Kasumi-1 (cell line): ENCODE data around the gene HIVEP3.

Experiments
- DNase-seq, 2 experiments: peaks; one replicate each; lab custom pipeline; 2025; lab: John Stamatoyannopoulos, UW

HIVEP3 gene

DNA sequence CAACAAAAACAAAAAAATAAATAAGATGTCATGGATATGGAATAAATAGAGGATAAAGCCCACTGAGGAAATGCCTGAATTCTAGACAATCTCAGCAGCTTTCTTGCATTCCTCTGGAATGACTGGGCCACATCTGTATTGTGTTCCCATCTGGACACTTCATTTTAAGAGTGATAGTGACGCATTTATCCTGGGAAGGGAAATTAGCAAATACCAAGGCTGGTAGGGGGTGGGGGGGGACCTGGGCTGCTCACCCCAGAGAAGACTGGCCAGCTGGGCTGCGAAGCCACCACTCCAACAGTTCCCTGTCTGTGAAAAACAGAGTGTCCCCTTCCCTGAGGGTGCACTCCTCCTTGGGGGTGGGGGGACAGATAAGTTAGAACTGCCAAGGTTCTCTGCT, 106.3 kb downstream of the HIVEP3 start:
- DNase-seq = no peak

DNA sequence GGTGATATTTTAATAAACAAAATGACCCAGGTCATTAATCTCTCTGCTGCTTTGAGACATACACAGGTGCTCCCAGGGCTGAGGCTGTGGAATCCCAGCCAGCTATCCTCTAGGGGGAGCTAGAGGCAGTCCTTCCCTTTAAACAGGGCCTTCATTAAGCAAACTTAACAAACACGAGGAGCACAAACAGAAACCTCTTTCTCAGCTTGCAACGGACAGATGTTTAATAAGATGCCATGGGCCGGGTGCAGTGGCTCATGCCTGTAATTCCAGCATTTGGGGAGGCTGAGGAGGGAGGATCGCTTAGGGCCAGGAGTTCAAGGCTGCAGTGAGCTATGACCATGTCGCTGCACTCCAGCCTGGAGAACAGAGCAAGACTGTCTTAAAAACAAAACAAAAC, 106.7 kb downstream of the HIVEP3 start:
- DNase-seq = peak; percentile 62 to 78

GRCh38 chr1:41811051-41811795, 107.5 kb downstream of the HIVEP3 start:
- peak; percentile 43 to 72 for DNase-seq

DNA sequence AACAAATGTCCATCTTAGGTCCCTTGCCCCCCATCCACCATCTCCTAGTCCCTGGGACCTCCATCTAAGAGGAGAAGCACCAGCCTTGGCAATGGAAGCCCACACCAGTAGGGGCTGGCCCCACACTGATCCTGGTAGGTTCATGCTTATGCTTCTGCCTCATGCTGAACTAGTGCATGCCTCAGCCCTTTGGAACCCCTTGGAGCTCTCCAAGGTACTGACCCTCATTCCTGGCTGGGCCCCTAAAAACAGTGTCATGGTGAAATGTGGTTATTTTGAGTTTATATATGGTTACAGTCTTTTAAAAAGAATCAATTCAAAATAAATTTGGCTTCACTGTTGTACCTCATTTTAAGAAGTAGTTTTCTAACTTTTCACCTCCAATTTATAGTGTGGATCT, 108.3 kb downstream of the HIVEP3 start:
- DNase-seq = peak; percentile 48 to 71

GRCh38 chr1:41809692-41810091, 109.0 kb downstream of the HIVEP3 start:
- DNase-seq = no peak

DNA sequence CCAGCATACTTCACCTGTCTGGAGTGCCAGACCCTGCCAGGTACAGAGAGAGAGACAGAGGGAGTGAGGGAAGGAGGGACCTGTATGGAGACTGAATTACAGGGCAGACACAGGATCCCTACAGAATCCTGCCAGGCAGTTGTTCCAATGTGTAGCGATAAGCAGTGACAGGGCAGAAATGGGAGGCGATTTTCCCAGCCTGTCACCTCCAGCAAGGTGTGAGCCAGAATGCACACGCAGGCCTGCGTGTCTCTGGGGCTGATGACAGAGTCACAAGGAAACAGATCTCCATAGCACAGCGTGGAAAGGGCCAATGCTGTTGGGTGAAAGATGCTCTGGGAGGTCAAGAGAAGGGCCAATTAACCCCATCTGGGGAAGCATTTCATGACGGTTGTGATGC, 111.3 kb downstream of the HIVEP3 start:
- no peak for DNase-seq

DNA sequence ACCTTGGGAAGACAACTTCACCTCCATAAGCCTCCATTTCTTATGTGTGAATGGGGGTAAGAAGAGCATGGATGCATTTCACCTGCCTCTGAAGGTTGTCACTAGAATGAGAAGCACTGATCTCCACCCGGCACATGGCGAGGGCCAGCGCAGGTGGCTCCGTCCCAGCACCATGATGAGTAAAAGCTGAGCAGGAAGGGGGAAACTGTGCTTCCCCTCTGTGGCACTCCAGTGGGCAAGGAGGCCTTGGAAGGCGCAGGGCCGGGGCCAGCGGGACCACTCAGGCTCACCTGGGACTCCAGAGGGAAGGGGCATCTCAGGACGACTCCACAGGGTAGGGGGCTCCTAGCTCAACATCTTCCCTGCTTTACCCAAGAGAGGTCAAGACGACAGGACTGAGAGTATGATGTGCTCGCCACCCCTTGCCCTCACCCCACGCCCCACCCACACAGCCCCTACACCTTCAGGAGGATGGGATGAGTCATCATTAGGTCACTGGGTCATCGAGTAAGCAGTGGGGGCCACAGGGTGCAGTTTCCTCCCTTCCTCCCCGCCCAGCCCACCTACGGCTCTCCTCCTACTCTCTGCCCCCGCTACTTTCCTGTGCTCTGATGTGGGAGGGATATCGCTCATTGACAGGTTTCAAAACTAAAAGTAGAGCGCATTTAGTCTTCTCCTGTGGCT, 112.1 kb downstream of the HIVEP3 start:
- no peak for DNase-seq

- no peak for DNase-seq
Measured at GRCh38 chr1:41805771-41806471, 112.8 kb downstream of the HIVEP3 start.

DNA sequence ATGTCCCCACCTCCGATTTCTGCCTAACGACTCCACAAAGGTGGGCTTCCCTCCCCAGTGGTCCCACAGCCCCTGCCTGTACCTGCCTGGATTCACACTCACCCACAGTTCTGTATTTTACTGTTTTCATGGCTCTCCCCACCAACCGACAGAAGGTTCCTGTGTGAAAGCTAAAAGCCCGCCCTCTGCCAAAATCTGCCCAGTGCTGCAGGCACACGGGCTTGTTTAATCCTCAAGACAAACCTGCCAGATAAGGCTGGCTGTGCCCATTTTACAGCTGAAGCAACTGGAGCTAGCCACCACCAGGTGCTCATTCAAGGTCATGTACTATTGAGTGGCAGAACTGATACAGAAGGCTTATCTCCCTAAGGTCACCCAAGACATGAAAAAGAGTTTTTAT, 114.5 kb downstream of the HIVEP3 start:
- DNase-seq = peak; percentile 10 to 17

DNA sequence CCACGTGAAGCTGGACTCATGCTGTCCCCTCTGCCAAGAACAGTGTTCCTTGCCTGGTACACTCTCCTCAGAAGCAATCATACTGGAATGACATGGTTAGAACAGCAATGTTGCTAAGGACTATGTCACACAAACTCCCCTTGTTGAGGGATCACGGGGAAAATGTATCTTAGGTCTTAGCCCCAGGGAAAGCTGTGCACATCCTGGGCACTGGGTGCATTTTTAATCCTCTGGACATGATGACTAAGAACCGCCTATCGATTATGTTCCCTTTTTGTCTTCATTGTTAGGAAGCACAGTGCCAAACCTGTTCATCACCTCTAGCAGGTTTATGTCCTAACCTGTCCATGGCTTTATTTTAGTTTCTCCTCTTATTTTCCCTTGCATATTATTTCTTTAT, 115.1 kb downstream of the HIVEP3 start:
- DNase-seq = no peak

DNA sequence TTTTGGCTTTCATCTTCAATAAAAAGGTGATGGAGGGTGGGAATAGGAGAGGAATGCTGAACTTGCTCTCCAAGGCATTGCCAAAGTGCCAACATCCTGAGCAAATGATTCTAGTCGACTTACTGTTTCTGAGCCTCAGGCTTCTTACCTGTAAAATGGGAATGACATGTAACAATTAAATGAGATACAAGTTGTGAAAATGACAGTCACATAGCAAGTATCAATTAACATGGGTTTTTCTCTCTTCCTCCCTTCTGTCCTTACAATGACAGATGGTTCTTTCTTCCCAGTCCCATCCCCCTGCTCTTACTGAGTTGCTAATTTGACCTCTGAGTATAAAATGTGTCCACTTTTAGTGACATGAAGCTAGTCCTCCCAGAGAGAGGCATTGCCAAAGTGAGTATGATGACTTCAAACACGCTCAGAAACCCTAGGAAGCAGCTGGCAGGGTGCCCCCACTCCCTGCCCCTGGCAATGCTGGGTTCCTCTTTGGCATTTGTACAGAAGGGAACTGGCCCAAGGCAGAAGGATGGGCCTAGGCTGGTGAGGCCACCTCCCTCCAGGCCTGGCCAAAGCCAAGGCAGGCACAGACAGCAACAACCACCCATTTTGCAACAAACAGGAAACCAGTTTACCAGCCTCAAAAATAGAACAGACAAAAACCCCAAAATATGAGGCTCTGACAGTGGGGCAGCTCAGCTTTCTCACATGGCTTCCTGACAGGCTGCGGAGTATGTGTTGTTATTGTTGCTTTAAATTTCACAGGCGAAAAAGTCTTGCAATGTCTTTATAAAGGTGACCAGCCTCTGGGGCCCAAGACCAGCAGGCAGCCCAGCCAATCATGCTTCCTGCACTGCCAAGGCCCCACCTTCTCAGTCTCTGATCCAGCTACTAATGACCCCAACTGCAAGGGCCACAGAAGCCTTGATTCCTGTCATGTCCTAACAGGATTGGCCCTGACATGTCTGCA, 115.9 kb downstream of the HIVEP3 start:
- DNase-seq = peak; percentile 88

DNA sequence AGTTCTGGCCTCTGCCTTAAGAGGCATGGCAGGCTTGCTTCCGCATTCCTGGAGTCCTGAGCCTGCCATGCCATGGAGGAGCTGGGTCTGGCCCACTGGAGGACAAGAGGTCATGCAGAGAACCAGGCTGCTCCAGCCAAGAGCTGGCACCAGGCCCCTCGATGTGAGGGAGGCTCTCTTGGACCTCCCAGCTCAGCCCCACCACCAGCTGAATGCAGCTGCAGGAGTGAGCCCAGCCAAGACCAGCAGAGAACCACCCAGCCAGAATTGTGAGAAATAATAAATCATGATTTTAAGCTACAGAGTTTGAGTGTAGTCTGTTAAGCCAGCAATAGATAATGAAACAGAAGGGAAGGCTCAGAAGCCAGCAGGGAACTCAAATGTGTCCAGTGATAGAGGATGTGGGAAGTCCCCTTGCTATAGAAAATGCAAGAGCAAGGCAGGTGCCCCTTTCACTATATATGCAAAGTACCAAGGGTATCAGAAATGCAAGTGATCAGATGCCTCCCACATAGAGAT, 118.4 kb downstream of the HIVEP3 start:
- DNase-seq = no peak

- DNase-seq = no peak
Measured at GRCh38 chr1:41799723-41800122, 119.0 kb downstream of the HIVEP3 start.

GRCh38 chr1:41799205-41799604, 119.5 kb downstream of the HIVEP3 start:
- DNase-seq = no peak

DNA sequence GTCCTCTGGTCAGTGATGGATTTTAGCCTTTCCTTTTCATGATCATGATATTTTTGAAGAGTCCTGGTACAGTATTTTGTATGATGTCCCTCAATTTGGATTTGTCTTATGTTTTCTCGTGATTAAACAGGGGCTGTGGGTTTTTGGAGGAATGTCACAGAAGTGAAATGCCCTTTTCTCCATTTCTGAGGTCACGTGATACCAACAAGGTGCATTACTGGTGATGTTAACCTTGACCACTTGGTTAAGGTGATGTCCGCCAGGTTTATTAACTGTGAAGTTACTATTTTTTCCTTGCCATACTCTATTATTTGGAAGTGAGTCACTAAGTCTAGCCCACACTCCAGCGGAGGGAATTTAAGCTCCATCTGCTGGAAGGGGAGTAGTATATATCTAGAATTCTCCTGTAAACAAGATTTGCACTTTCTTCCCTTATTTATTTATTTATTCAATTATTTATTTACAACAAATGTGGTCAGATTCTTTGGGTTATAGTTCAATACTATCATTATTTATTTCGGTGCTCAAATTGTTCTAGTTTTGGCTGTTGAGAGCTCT, 123.4 kb downstream of the HIVEP3 start:
- DNase-seq = peak; percentile 41 to 43

- no peak for DNase-seq
Measured at GRCh38 chr1:41794031-41794430, 124.7 kb downstream of the HIVEP3 start.

GRCh38 chr1:41792485-41792770, 126.3 kb downstream of the HIVEP3 start:
- DNase-seq = no peak

DNA sequence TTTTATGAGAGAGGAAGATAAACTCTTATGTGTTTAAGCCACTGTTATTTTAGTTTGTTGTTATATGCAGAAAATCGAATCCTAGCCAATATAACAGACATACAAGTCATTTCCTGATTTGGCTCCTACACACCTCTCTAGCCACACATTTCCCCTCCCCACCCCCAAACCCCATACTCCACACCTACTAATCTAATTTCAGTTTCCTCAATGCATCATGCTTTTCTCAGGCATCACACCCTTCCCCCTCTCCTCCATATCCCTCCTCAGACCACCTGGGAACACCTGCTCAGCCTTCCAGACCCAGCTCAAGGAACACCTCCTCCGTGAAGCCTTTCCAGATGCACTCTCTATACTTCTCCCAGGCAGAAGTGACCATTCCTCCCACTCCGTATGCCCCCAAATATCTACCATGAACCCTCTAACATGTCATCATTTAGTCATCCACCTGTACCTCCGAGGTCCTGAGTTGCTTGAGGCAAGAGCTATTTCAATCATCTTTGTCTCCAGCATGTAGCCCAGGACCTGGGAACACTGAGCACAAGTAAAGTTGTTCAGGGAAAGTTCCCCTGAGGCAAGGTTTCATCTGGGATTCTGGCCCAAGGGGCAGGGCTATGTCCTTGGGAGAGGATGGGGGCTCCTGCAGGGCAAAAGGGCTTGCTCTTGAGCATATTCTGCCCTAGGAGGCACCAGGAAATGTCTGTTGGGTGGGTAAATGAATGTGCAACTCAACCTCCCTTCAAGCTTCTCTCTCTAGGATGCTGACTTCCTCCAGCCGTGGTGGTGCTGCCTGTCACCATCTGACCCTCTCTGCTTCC, 126.8 kb downstream of the HIVEP3 start:
- DNase-seq = peak; percentile 62 to 80

- DNase-seq = no peak
Measured at GRCh38 chr1:41790351-41790750, 128.4 kb downstream of the HIVEP3 start.

- no peak for DNase-seq
Measured at GRCh38 chr1:41789661-41790330, 128.9 kb downstream of the HIVEP3 start.
